HG03460 (cell line): ENCODE results near the gene SLC22A2.

Experiments
- ATAC-seq: cut with Tn5 transposase; IDR thresholded peaks from one replicate; pipeline ENCODE4 v1.9.1; 2021; ENCODE audit not compliant: unreplicated experiment

The SLC22A2 gene

GRCh38 chr6:160172704-160173103 is 85.9 kb downstream of the SLC22A2 start:
- ATAC-seq, result no peak

DNA sequence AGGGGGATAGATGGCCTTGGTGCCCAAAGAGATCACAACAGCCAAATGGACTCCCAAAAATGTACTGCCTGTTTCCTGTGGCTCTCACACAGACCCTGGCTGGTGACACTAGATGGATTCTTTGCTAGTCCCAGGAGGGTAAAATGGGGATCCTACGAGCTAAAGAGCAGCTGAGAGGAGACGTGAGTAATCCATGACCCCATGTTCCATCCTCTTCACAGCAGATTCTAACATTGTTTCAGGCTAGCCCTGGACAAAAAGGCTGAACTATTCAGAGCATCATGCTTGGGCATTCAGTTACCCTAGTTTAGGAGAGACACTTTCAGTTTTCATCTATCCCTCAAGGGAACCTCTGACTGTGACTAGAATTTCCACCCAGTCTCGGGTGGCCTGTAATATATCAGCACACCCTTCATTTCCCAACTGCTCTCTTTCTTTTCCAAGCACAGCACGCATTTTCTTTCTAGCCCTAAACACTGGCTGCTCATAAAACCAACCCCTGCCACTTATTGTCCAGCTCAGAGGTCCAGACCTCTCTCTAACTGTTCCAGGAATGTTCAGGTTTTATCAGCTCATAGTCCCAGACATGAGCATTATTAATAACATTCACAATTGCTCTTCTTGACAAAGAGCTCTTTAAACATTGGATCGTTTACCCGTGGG is 88.5 kb downstream of the SLC22A2 start:
- ATAC-seq, result no peak

DNA sequence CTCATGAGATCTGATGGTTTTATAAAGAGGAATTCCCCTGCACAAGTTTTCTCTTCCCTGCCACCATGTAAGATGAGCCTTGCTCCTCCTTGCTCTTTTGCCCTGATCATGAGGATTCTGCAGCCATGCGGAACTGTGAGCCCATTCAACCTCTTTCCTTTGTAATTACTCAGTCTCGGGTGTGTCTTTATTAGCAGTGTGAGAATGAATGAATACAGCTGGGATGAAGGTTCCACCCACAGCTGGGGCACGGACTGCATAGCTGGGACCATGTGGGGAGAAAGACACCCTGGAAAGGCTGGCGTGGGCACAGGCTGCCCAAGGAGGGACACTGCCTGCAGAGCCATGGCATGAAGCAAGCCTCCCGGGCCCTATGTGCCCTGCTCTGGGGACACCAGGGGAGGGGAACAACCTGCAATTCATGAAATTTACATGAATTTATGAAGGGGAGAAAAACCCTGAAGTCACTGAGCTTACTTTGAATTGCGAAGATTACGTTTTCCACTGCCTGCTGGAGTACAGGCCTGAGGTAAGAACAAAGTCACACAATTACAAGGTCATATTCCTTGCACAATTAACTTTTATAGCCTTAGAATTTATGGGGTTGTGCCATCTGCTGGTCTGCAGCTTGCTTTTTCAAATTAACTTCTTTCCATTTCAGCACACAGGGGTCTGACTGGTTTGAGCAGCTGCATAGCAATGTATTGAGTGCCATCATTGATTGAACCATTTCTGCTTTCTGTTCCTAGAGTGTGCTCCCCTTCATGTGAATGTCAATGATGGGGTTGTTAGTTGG is 90.8 kb downstream of the SLC22A2 start:
- ATAC-seq, result no peak
